Lung (tissue), 12 donors: ENCODE measurements around the gene PRKCZ. TPM values are rescaled to one million over a fixed set of nuclear protein-coding genes. Genes with fewer than 3 reads are reported as not detected.

Experiments used
- ATAC-seq: fragments of 200-7000 bp; cut with Tn5 transposase; one replicate; pipeline ENCODE4 v1.9.1; 2020; ENCODE audit warnings: moderate number of reproducible peaks; ENCODE audit not compliant: insufficient read depth, low FRiP score
- DNase-seq, 3 donors: peaks; one replicate each; pipeline ENCODE4 v3.0.0-alpha.2; 2013 to 2017
- H3K27ac ChIP-seq, 2 donors: one replicate each; pipeline ENCODE4 v1.5.1; 2013; ENCODE audit warnings: mild to moderate bottlenecking in 2 of 2, moderate library complexity in 2 of 2, control low read depth in 1 of 2, inconsistent platforms in 1 of 2, low read depth in 1 of 2, low read length in 1 of 2
- H3K27me3 ChIP-seq, 3 donors: one replicate each; pipeline ENCODE4 v1.5.1; 2013; ENCODE audit warnings: low read length in 2 of 3; ENCODE audit not compliant: control insufficient read depth in 3 of 3, insufficient read depth in 3 of 3
- H3K36me3 ChIP-seq, 4 donors: one replicate each; pipeline ENCODE4 v1.5.1; 2013; ENCODE audit warnings: low read length in 4 of 4, mild to moderate bottlenecking in 1 of 4, moderate library complexity in 1 of 4; ENCODE audit not compliant: control insufficient read depth in 4 of 4, insufficient read depth in 4 of 4
- H3K4me1 ChIP-seq, 5 donors: one replicate each; pipeline ENCODE4 v1.5.1; 2013; ENCODE audit warnings: low read length in 5 of 5, mild to moderate bottlenecking in 2 of 5, moderate library complexity in 1 of 5; ENCODE audit not compliant: control insufficient read depth in 5 of 5, insufficient read depth in 5 of 5
- H3K4me3 ChIP-seq: one replicate; pipeline ENCODE4 v1.5.1; 2013; ENCODE audit warnings: mild to moderate bottlenecking, control low read depth, moderate library complexity
- H3K9ac ChIP-seq, 2 donors: one replicate each; pipeline ENCODE4 v1.5.1; 2013; ENCODE audit warnings: low read length in 2 of 2, control low read depth in 1 of 2; ENCODE audit not compliant: insufficient read depth in 1 of 2
- H3K9me3 ChIP-seq, 4 donors: one replicate each; pipeline ENCODE4 v1.5.1; 2013; ENCODE audit warnings: low read length in 3 of 4, mild to moderate bottlenecking in 1 of 4, moderate library complexity in 1 of 4; ENCODE audit not compliant: control insufficient read depth in 4 of 4, insufficient read depth in 3 of 4
- WGBS, 2 donors: extraction: QIAGEN DNeasy Blood & Tissue Kit; methylation state at CpG; one replicate each; pipeline ENCODE4 v1.1.7; 2013; 5-methylcytosine and 5-hydroxymethylcytosine counted together
- polyA plus RNA-seq, 2 donors: library from polyadenylated mRNA; stranded (reverse); fragments of 200-250 nt; gene quantifications; one replicate each; pipeline ENCODE4 v1.2.1, GENCODE V29; 2013
- total RNA-seq, 2 donors: library from RNA; depleted of rRNA in 1 of 2; stranded (reverse); fragments of >200 nt in 1 of 2; gene quantifications; one replicate each; pipeline ENCODE4 v1.2.1, GENCODE V29; 2014 to 2021
- TF ChIP-seq, protein P1 (sequence below): IDR thresholded peaks from 2 replicates; pipeline ENCODE4 v1.5.1; 2012; ENCODE audit warnings: mild to moderate bottlenecking; ENCODE audit errors: control extremely low read depth, extremely low read depth
- donor health status: control.
- donor health status: control.
- donor health status: Bipolar disorder and iron deficiency.
- donor health status: healthy.
- donor health status: DM: yes; HTN: yes; CAD: no.

PRKCZ gene
- total and polyA plus RNA-seq, 4 donors: 55.2 to 149 (median 117) TPM

DNA sequence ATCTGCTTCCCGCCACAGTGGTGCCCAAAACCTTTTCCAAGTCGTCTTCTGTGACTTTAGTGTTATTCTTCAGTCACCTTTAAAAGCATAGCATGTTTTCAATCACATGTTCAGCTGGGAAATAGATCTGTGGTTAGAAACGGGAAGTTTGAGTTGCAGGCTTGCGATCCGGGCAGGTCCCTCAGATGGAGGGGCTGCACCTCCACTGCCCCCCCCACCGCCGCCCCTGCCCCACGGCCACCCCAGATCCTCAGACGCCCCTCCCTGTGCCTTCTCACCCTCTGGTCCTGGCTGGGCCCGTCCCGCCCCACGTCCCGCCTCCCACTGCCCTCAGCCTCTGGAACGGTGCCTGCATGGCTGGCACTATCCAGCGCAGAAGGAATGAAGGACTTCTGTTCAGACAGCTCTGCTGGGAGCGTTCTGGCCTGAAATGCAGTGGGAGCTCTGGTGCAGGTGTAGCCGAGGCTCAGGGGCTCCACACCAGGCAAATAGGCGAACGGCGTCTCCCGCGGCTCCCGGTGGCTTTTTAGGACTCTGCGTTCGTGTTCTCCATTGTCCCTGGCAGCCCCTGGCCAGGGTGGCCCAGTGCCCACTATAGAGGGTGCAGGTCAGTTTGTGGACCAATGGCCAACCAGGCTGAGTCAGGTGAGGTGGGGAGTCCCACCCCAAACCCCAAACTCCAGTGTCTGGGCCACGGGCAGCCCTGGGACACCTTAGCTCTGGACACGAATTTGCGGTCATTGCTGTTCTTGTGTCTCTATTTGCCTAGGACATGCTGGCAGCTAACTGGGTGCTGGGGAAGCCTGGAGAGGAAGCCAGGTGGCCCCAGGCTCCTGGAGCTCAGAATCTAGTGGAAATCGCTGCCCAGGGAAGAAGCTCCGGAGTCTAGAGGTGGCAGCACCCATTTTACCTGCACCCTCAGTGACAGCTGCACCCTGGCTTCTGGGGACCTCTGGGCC lies 77.3 kb downstream of the PRKCZ start:
- TF ChIP-seq, protein P1, sequence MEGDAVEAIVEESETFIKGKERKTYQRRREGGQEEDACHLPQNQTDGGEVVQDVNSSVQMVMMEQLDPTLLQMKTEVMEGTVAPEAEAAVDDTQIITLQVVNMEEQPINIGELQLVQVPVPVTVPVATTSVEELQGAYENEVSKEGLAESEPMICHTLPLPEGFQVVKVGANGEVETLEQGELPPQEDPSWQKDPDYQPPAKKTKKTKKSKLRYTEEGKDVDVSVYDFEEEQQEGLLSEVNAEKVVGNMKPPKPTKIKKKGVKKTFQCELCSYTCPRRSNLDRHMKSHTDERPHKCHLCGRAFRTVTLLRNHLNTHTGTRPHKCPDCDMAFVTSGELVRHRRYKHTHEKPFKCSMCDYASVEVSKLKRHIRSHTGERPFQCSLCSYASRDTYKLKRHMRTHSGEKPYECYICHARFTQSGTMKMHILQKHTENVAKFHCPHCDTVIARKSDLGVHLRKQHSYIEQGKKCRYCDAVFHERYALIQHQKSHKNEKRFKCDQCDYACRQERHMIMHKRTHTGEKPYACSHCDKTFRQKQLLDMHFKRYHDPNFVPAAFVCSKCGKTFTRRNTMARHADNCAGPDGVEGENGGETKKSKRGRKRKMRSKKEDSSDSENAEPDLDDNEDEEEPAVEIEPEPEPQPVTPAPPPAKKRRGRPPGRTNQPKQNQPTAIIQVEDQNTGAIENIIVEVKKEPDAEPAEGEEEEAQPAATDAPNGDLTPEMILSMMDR: no peak
- H3K27ac ChIP-seq: peak overlapping the region in 1 of 2 donors; percentile 94
- no peak overlapping the region for H3K4me3 ChIP-seq
- no peaks in the 10 kb centered on the region for H3K9me3 ChIP-seq
- ATAC-seq (no peak), DNase-seq (no peak)
- no peak overlapping the region for H3K9ac ChIP-seq
- no peaks in the 10 kb centered on the region for H3K27me3 ChIP-seq
- no peaks in the 10 kb centered on the region for H3K36me3 ChIP-seq
- peaks cover 0 to 21% (median 11%) of the 10 kb centered on the region in 5 donors for H3K4me1 ChIP-seq
- 51 to 52% methylated on average over 30 of the region's 30 CpGs for WGBS, 2 donors

DNA sequence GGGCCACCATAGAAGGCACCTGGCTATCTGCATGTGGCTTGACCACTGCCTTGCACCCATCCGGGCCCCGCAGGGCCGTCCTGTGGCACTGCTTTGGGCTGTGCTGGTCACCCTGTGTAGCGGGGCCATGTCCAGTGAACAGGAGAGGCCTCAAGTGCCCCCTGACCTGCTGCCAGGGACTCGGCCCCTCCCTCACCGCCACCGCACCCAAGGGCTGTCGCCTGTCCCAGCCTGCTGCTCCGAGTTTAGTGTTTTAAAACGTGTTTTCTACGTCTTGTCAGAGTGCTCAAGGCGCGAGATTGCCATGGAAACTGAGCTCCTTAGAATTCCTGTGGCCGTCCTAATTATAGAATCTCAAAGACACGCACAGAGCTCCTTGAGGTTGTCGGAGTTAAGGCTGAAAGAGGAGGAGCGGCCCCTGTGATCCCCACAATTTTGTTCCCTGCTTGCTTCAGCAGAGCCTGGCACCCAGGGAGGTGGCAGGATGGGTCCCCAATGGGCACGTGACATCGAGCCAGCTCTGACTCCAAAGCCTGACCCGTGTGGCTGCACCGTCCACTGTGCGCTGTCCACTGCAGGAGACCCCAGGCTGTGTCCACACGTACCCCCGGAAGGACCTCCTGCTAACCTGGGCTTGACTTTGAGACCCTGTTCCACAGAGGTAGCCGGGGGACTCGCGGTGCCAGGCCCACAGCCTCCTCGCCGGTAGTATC lies 78.1 kb downstream of the PRKCZ start:
- no peaks in the 10 kb centered on the region for H3K36me3 ChIP-seq
- peak overlapping the region in 1 of 2 donors; percentile 94 for H3K27ac ChIP-seq
- TF ChIP-seq, protein P1: no peak
- WGBS, 2 donors: 72 to 90% methylated on average over 28 to 29 of the region's 29 CpGs
- peak overlapping the region; percentile 34 to 46 for H3K9ac ChIP-seq
- H3K4me1 ChIP-seq: peaks cover 0 to 24% (median 16%) of the 10 kb centered on the region in 5 donors
- DNase-seq (peak; percentile 71 to 86 (median 73)), ATAC-seq (peak; percentile 8)
- H3K9me3 ChIP-seq: no peaks in the 10 kb centered on the region
- H3K4me3 ChIP-seq: no peak overlapping the region
- no peaks in the 10 kb centered on the region for H3K27me3 ChIP-seq

DNA sequence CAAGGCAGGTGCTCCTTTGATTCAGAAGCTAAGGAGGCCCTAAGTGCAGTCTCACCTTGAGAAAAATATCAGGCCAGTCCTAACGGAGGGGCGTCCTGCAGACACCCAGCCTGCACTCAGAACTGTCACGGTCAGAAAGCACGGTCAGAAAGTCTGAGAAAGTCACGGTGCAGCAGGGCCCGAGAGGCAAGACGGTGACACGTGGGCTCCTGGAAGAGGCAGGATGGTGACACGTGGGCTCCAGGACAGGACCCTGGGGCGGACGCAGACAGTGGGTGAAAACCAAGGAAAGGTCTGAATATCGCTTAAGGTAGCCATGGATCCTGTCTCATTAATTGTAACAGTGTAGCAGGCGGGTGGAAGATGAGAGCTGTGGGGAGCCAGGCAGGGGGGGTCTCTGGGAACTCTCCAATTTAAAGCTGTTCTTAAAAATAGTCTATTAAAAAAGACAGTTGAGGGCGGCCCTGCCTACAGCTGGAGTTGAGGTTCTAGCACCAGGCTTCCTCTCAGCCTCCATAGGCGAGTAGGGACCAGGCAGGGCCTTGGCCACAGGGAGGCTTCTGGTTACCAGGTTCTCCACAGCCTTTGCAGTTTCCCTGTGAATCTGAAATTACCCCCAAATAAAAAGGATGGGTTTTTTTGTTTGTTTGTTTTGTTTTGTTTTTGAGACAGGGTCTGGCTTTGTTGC lies 79.2 kb downstream of the PRKCZ start:
- 85 to 87% methylated on average over 15 of the region's 15 CpGs for WGBS, 2 donors
- DNase-seq (no peak), ATAC-seq (no peak)
- no peaks in the 10 kb centered on the region for H3K36me3 ChIP-seq
- peak overlapping the region in 1 of 2 donors; percentile 94 for H3K27ac ChIP-seq
- no peak overlapping the region for H3K9ac ChIP-seq
- no peak overlapping the region for H3K4me3 ChIP-seq
- H3K9me3 ChIP-seq: no peaks in the 10 kb centered on the region
- no peaks in the 10 kb centered on the region for H3K27me3 ChIP-seq
- TF ChIP-seq, protein P1: no peak
- H3K4me1 ChIP-seq: peaks cover 0 to 33% (median 20%) of the 10 kb centered on the region in 5 donors
